B cell (primary cell): ENCODE measurements around the gene VAV3. TPM values are rescaled to one million over a fixed set of nuclear protein-coding genes. Genes with fewer than 3 reads are reported as not detected.

ENCODE experiments used
- ATAC-seq: fragments of 200-7000 bp; cut with Tn5 transposase; one replicate; pipeline ENCODE4 v1.10.0; 2021; ENCODE audit warnings: low read depth, mild to moderate bottlenecking, moderate number of reproducible peaks, moderate library complexity
- CTCF ChIA-PET: fragments of 350-600 bp; sonication (Branson Sonifier 250); formaldehyde crosslinking; loops from one replicate; lab custom pipeline; 2021; ENCODE audit warnings: antibody characterized with exemption, inconsistent platforms; lab: Charles Lee
- POLR2A ChIA-PET: fragments of 350-600 bp; sonication (Branson Sonifier 250); formaldehyde crosslinking; loops from one replicate; lab custom pipeline; 2021; ENCODE audit warnings: antibody characterized with exemption; lab: Charles Lee
- DNase-seq: peaks from one replicate; pipeline ENCODE4 v3.0.0; 2013
- H2AFZ ChIP-seq: 2 replicates; pipeline ENCODE4 v1.6.1; 2012; ENCODE audit warnings: mild to moderate bottlenecking, low read depth, low read length; ENCODE audit not compliant: insufficient read depth, poor library complexity, severe bottlenecking
- H3K27ac ChIP-seq, 2 donors: 1 replicate in 1 of 2; 2 replicates in 1 of 2; pipeline ENCODE4 v1.5.1; 2012 to 2013; ENCODE audit warnings: low read length in 2 of 2, mild to moderate bottlenecking in 2 of 2, moderate library complexity in 1 of 2
- H3K27me3 ChIP-seq, 4 experiments: fragments of 200-600 bp in 1 of 4; sonication (generic) in 1 of 4; replicated peaks in 1 of 4; 1 replicate in 2 of 4; 2 replicates in 2 of 4; pipeline versions ENCODE4 v1.6.1 to v1.7.0; 2013 to 2016; ENCODE audit warnings: low read length in 3 of 4, mild to moderate bottlenecking in 2 of 4, mixed read lengths in 1 of 4, moderate library complexity in 1 of 4; ENCODE audit not compliant: insufficient read depth in 4 of 4, control insufficient read depth in 3 of 4; ENCODE audit errors: control extremely low read depth in 1 of 4
- H3K36me3 ChIP-seq, 2 experiments: replicated peaks in 1 of 2; 1 replicate in 1 of 2; 2 replicates in 1 of 2; pipeline versions ENCODE4 v1.6.1 to v1.7.1; 2013; ENCODE audit warnings: low read length in 1 of 2; ENCODE audit not compliant: insufficient read depth in 2 of 2, control insufficient read depth in 1 of 2; ENCODE audit errors: control extremely low read depth in 1 of 2, extremely low read depth in 1 of 2
- H3K4me1 ChIP-seq, 2 donors: fragments of 200-600 bp in 1 of 2; sonication (generic) in 1 of 2; 1 replicate in 1 of 2; 2 replicates in 1 of 2; pipeline versions ENCODE4 v1.5.1 to v1.6.1; 2013 to 2017; ENCODE audit warnings: low read length in 2 of 2; ENCODE audit not compliant: control insufficient read depth in 2 of 2, insufficient read depth in 2 of 2
- H3K4me2 ChIP-seq: replicated peaks from 2 replicates; pipeline ENCODE3; 2012; ENCODE audit warnings: mild to moderate bottlenecking, low read depth, low read length; ENCODE audit not compliant: poor library complexity, severe bottlenecking
- H3K4me3 ChIP-seq, 5 experiments: fragments of 200-600 bp in 1 of 5; sonication (generic) in 1 of 5; 1 replicate in 3 of 5; 2 replicates in 2 of 5; pipeline versions ENCODE4 v1.5.1 to v1.7.0; 2011 to 2016; ENCODE audit warnings: low read length in 4 of 5, mild to moderate bottlenecking in 4 of 5, low read depth in 2 of 5, control low read depth in 1 of 5, moderate library complexity in 1 of 5; ENCODE audit not compliant: insufficient read depth in 1 of 5; ENCODE audit errors: control extremely low read depth in 1 of 5, extremely low read depth in 1 of 5
- H3K79me2 ChIP-seq: fragments of 200-600 bp; sonication (generic); one replicate; pipeline ENCODE4 v1.6.0; 2016; ENCODE audit warnings: low read length; ENCODE audit not compliant: control insufficient read depth, insufficient read depth
- H3K9ac ChIP-seq: fragments of 200-600 bp; sonication (generic); 2 replicates; pipeline ENCODE4 v1.6.1; 2017; ENCODE audit warnings: mild to moderate bottlenecking, low read length, moderate library complexity
- H3K9me3 ChIP-seq, 3 donors: one replicate each; pipeline versions ENCODE4 v1.6.1 to v1.7.1; 2013; ENCODE audit warnings: low read length in 2 of 3; ENCODE audit not compliant: control insufficient read depth in 2 of 3, insufficient read depth in 1 of 3; ENCODE audit errors: control extremely low read depth in 1 of 3
- H4K20me1 ChIP-seq: 2 replicates; pipeline ENCODE4 v1.6.0; 2012; ENCODE audit warnings: mild to moderate bottlenecking, low read length; ENCODE audit not compliant: insufficient read depth, control insufficient read depth, poor library complexity, severe bottlenecking
- H3K27ac Mint-ChIP-seq: one replicate; pipeline ENCODE4 v1.8.0; 2021; ENCODE audit warnings: mixed read lengths
- H3K27me3 Mint-ChIP-seq: one replicate; pipeline ENCODE4 v1.8.0; 2021; ENCODE audit warnings: mixed read lengths
- H3K4me1 Mint-ChIP-seq: one replicate; pipeline ENCODE4 v1.8.0; 2021; ENCODE audit warnings: mixed read lengths
- H3K4me3 Mint-ChIP-seq: one replicate; pipeline ENCODE4 v1.8.0; 2021; ENCODE audit warnings: mixed read lengths
- H3K9me3 Mint-ChIP-seq: one replicate; pipeline ENCODE4 v1.8.0; 2022; ENCODE audit warnings: mixed read lengths; ENCODE audit not compliant: insufficient read depth
- CTCF ChIP-seq: fragments of 200-600 bp; IDR thresholded peaks from one replicate; pipeline ENCODE4 v1.8.0; 2022; ENCODE audit warnings: antibody characterized with exemption, mild to moderate bottlenecking
- EZH2 ChIP-seq: IDR thresholded peaks from 2 replicates; pipeline ENCODE4 v1.6.1; 2012; ENCODE audit warnings: borderline replicate concordance, low read depth, mild to moderate bottlenecking, moderate library complexity, low read length; ENCODE audit not compliant: insufficient read depth, poor library complexity, severe bottlenecking
- WGBS: methylation state at CpG from one replicate; pipeline ENCODE4 v1.1.5; 2013; ENCODE audit warnings: missing lambda C conversion rate; ENCODE audit not compliant: insufficient coverage; 5-methylcytosine and 5-hydroxymethylcytosine counted together
- intact Hi-C: fragments of 100-400 bp; cut with micrococcal nuclease; formaldehyde crosslinking; loops from one replicate; pipeline ENCODE4 v1.10.0; 2022
- polyA plus RNA-seq: library from polyadenylated mRNA; depleted of rRNA; stranded (reverse); fragments of >200 nt; gene quantifications from 2 replicates; pipeline ENCODE4 v1.2.3, GENCODE V29; 2012
- total RNA-seq, 2 donors: library from RNA; stranded (reverse); fragments of 120-200 nt in 1 of 2; gene quantifications; 1 replicate in 1 of 2; 2 replicates in 1 of 2; pipeline versions ENCODE4 v1.2.3 to v1.2.4, GENCODE V29; 2013 to 2022

VAV3 gene
- total and polyA plus RNA-seq, 2 donors (not counting 1 experiment from before 2014, with no cell fraction given): 14.8 to 32.5 TPM

DNA sequence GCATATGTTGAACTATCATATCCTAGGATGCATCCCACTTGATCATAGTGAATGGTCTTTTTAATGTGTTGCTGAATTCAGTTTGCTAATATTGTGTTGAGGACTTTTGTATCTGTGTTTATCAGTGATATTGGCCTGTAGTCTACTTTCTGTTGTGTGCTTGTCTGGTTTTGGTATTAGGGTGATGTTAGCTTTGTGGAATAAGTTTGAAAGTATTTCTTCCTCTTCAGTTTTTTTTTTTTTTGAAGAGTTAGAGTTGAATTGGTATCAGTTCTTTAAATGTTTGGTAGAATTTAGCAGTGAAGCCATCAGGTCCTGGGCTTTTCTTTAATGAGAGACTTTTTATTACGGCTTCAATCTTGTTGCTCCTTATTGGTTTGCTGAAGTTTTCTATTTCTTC is 162.3 kb downstream of the VAV3 start:
- H2AFZ ChIP-seq: peak overlapping the region; percentile 3
- 0% methylated on average over 1 of the region's 1 CpG for WGBS
- peaks cover 4% of the 10 kb centered on the region for H3K9me3 Mint-ChIP-seq
- H3K27me3 ChIP-seq: no peaks in the 10 kb centered on the region
- H3K4me2 ChIP-seq: peak overlapping the region; percentile 66
- H3K9ac ChIP-seq: peak overlapping the region; percentile 62
- H3K4me1 ChIP-seq: peaks cover 65 to 85% of the 10 kb centered on the region in 2 donors
- H3K36me3 ChIP-seq: peaks cover 0 to 2% of the 10 kb centered on the region in 2 experiments
- peaks cover 89% of the 10 kb centered on the region for H3K79me2 ChIP-seq
- ChIA-PET POLR2A (interaction anchor here (0.7 kb wide), 2 partner anchors 8 to 19 kb away, joined by 3 to 4 read pairs; no protein-coding TSS in a partner anchor), CTCF (interaction anchor here (0.9 to 1.4 kb wide), 3 partner anchors 9 to 322 kb away, joined by 3 to 4 read pairs (median 3); no protein-coding TSS in a partner anchor)
- peaks cover 86% of the 10 kb centered on the region for H3K4me1 Mint-ChIP-seq
- H3K4me3 ChIP-seq: peak overlapping the region; percentile 35 to 76 (median 47)
- DNase-seq: peak; percentile 61
- peak overlapping the region; percentile 80 for H3K4me3 Mint-ChIP-seq
- H3K27me3 Mint-ChIP-seq: no peaks in the 10 kb centered on the region
- H3K9me3 ChIP-seq: peaks cover 0 to 7% (median 4%) of the 10 kb centered on the region in 3 donors
- intact Hi-C loops: loop anchor here (5.0 kb wide), 1 partner anchor 160 kb away; no protein-coding TSS in a partner anchor
- peak; percentile 44 for ATAC-seq
- peak overlapping the region; percentile 93 for H3K27ac Mint-ChIP-seq
- H3K27ac ChIP-seq: peak overlapping the region; percentile 79 to 88
- no peaks in the 10 kb centered on the region for H4K20me1 ChIP-seq
- no peak for TF ChIP-seq EZH2
- TF ChIP-seq CTCF: no peak

- H3K27me3 Mint-ChIP-seq: no peaks in the 10 kb centered on the region
- ATAC-seq (peak; percentile 40), DNase-seq (peak; percentile 40)
- no peak overlapping the region for H2AFZ ChIP-seq
- peak overlapping the region; percentile 42 for H3K27ac Mint-ChIP-seq
- peaks cover 68 to 84% of the 10 kb centered on the region in 2 donors for H3K4me1 ChIP-seq
- H3K79me2 ChIP-seq: peaks cover 94% of the 10 kb centered on the region
- ChIA-PET CTCF (interaction anchor here (0.9 to 5.6 kb wide), 9 partner anchors 9 to 330 kb away, joined by 3 to 69 read pairs (median 4); partner anchors contain the start of gene VAV3), POLR2A (no interaction called here)
- peaks cover 4% of the 10 kb centered on the region for H3K9me3 Mint-ChIP-seq
- H3K4me3 Mint-ChIP-seq: peak overlapping the region; percentile 62
- peak overlapping the region; percentile 50 for H3K9ac ChIP-seq
- H3K4me1 Mint-ChIP-seq: peaks cover 76% of the 10 kb centered on the region
- peaks cover 0 to 4% (median 3%) of the 10 kb centered on the region in 3 donors for H3K9me3 ChIP-seq
- no peaks in the 10 kb centered on the region for H4K20me1 ChIP-seq
- WGBS: no CpG with 5 or more reads among the region's 2 CpGs
- H3K27me3 ChIP-seq: no peaks in the 10 kb centered on the region
- H3K36me3 ChIP-seq: no peaks in the 10 kb centered on the region
- TF ChIP-seq EZH2: no peak
- no peak for TF ChIP-seq CTCF
- peak overlapping the region in 1 of 5 experiments; percentile 18 for H3K4me3 ChIP-seq
- intact Hi-C loops: loop anchor here (1.0 to 2.0 kb wide), 2 partner anchors 8 to 101 kb away; no protein-coding TSS in a partner anchor
- H3K27ac ChIP-seq: peak overlapping the region; percentile 61 to 88
- peak overlapping the region; percentile 64 for H3K4me2 ChIP-seq
Observed at GRCh38 chr1:107795994-107796393, 169.0 kb downstream of the VAV3 start.
